GM19455 (cell line): ENCODE measurements around the gene EDNRA.
A peak's percentile ranks its signal among the peaks of the same experiment; 100 is the strongest.

ENCODE experiments used
- ATAC-seq: cut with Tn5 transposase; IDR thresholded peaks from one replicate; pipeline ENCODE4 v1.9.1; 2021; ENCODE audit not compliant: unreplicated experiment

EDNRA gene

DNA sequence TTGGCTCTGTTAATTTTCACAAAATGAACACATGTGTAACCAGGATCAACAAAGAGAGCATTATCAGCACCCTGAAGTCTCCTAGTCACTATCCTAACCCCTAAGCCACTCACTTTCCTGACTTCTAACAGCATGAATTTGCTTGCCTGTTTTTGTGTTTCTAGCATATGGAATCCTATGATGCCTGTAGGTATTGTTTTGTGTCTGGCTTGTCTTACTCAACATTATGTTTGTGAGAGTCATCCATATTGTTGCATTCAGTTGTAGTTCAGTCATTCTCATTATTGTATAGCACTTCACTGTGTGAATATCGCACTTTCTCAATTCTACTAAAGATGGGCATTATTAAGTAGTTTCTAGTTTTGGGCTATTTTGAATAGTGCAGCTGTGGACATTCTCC lies 15.6 kb downstream of the EDNRA start:
- no peak for ATAC-seq

DNA sequence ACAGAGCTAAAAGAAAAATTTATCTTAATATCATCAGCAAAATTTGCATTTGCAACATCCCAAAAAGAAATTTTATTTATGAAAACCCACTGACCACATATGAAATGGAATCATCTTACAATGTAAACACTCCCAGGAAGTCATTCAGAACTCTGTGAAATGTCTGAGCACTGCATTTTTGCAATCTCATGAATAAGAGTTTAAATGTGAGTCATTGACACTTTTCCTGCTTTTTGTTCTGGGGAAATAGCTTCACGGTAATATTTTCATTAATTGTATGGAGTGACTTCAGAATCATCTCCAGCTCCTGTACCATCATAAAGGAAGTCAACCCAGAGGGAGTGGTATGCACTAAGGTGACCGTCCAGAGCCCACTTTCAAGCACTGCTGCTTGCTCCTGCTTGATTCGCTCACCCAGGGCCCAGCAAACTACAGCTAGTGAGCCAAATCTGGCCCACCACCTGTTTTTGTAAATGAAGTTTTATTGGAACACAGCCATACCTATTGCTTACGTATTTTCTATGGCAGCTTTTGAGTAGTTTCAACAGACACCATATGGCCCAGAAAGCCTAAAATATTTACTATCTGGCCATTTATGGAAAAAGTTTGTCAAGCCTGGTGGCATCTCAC lies 17.2 kb downstream of the EDNRA start:
- no peak for ATAC-seq

DNA sequence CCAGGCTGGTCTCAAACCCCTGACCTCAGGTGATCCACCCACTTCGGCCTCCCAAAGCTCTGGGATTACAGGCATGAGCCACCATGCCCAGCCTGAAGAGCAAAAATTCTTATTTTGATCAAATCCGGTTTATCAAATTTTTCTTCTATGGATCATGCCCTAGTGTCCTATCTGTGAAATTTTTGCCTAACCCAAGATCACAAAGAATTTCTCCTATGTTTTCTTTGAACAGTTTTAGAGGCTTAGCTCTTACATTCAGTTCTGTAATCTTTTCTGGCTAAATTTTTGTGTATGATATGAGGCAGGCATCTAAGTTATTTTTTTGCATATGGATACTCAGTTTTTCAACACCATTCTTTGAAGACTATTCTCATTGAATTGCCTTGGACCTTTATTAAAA lies 27.4 kb downstream of the EDNRA start:
- no peak for ATAC-seq

DNA sequence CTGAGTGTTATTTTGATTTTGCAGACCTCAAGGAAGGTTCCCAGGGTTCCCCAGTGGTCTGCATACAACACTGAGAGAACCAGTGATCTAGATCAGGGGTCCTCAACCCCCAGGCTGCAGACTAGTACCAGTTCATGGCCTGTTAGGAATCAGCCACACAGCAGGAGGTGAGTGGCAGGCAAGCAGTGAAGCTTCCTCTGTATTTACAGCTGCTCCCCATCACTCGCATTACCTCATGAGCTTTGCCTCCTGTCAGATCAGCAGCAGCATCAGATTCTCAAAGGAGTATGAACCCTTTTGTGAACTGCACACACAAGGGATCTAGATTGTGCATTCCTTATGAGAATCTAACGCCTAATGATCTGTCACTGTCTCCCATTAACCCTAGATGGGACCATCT lies 28.5 kb downstream of the EDNRA start:
- ATAC-seq, result no peak

DNA sequence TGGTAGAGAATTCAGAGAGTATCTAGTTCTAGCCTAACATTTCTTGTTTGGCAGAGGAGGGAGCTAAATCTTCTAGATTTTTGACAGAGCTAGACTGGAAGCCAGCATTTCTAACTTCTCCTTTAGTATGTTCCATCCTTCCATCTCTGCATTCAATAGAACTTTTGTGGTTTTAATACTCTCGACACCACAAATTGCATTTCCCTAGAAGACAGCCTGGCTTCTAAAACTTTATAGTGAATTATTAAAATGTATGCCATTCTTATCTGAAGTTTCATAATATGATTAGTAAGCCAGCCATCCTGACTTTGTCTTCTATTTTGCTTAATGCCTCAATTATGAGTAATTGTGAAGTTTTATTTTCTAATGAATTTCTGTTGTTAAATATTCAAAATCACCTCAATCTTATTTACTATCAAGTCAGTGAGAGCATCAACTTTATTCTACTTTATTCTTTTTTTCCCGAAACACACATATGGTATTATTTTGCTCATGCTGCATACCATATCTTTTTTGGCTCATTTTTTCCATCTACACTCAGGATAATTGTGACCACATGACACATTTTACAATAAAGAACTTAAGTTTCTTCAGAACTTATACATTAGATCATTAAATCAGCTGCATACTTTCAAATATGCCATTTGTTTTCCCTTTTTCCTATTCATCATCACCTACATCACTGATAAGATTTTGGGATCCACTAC lies 30.2 kb downstream of the EDNRA start:
- no peak for ATAC-seq

DNA sequence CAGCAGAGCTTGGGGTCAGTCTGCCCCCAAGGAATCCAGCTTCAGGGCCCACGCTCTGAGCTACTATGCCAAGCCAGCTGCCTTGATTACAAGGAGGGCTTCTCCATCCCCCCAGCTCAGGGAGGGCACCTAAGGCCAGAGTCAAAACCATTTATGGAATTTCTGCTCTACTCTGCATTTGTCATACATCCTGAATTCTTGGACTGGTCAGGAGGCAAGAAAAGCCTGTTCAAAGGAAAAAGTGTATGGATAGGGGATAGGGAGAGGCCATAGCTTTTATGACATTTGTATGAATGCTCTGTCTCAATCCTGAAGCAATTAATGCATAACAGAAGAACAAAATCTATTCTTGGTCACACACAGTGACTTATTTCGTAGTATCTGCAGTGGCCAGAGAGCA lies 32.2 kb downstream of the EDNRA start:
- no peak for ATAC-seq

DNA sequence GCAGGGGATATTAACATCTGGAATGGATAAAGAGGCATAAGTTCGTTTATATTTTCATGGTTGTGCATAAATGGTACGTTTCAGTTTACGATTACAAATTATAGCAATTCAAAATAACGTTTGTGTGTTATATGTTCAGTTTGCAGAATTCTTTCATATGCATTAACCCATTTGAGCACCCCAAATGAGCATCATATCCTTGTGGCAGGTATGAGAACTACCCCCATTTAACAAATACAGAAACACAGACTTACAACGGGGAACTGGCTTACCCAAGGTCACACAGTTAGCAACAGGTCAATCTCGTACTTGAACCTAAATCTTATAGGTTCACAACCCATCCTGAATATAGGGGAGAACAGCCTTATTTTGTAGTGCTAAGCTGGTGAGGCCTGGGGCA lies 33.1 kb downstream of the EDNRA start:
- ATAC-seq, result no peak

DNA sequence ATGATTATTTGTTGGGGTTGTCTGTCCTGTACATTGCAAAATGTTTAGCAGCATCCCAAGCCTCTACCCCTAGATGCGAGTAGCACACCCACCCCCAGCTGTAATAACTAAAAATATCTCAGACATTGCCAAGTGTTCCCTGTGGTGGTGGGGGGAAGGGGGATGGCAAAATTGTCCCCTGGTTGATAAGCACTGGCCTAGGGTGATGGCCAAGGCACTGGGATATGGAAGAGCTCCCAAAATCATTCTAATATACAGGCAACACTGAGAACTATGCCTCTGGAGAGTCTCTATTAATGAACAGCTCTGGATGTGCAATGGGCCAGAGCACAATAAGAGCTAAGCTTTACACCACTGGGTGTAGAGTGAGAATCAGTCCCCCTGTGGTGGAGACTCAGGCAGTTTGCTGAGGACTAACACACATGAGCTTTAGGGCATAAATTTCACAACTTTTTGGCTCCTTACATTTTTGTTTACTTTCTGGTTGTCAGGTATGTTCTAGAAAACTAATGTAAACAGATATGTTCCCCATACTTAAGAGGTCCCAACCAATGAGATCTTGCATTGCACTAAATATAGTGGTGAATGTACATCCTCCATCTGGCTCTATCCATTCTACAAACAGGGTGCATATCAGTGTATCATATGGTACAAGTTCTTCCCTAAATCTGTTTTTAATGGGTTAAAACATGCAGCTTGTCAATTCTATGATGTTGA lies 34.5 kb downstream of the EDNRA start:
- no peak for ATAC-seq

DNA sequence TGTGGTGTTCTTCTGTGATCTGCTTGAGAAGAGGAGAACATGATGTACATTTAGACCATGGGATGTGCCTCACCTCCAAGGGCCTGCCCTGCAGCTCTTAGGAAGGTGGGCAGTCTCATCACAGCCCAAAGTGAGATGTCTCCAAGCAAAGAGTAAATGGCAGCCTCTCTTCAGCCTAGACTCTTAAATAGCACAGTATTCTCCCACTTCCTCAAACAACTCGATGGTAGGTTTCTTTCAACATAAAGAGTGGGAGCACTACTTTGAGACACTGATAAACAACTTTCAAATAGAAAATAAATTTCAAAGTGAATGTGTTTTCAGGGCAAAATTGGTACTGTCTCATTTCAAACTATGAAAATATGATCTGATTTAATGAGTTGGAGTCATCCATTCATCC lies 35.2 kb downstream of the EDNRA start:
- no peak for ATAC-seq

DNA sequence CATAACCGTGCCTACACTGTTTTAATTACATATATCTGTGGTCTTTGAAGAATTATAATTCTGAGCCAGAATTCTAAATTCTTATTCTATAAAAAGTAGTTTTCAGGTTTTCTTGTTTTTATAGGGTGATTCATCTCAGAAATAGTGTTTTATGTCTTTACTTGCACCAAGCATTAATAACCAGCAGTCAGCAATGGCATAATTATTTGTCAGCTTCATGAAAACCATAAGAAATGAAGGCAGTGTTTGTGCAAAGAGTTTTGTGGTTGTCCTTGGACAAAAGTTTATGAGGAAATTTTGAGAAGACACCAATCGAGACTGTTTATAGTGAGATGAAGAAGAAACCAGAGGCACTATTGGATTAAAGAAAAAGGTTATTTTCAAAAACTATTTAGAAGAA lies 37.2 kb downstream of the EDNRA start:
- ATAC-seq, result no peak

DNA sequence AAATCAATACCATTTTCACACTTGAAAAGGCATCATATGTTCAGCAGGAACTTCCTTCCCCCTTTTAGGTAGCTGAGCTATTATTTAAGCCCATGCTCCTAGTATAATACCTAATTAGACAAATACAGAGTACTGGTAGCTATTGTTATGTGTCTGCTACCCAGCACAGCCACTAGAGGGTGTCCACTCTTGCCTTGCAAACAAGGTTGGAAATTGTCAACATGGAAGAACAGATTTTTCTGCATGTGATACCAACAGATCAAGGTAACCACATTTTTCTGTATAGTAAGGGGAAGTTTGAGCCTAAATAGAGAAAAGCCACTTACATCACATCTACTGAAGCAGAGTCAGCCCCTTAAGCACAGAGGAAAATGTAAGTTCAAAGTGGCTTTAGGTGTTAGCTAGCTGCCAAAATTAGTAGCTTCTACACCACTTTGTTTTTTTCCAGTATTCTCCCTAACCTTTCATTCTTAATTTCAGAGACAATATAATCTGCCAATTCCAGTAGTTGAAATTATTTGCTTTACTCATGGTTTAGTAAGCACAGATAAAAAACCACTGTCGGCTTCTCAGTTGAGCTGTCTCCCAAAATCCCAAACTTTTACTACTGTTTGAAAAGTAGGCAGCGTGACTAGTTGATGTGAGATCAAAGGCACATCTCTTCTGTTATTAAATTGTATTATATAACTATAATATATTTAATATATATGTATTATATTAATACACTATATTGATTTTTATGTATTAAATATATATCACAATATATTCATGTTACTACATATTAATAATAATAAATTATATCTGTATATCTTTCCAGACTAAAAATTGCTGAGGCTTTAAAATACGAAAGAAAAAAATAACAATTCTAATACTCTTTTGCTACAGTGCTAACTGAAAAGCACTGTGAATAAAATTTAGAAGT lies 38.2 kb downstream of the EDNRA start:
- ATAC-seq, result peak; percentile 84

DNA sequence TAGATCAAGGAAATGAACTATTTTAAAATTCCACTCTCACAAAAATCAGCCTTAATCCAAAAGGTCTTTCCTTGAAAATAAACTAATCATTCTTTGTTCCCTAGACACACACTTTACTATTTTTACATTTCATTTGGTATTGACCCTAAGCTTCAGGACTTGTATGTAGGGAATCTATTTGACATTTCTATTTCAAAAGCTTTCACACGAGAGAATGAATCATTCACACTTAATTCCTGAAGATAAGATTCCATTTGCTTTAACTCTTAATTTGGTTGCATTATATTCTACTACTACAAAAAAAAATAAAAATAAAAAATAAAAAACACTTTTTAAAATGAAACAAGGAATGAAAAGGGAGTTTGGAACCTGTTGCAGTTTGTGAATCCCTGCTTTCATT lies 43.7 kb downstream of the EDNRA start:
- ATAC-seq, result no peak

DNA sequence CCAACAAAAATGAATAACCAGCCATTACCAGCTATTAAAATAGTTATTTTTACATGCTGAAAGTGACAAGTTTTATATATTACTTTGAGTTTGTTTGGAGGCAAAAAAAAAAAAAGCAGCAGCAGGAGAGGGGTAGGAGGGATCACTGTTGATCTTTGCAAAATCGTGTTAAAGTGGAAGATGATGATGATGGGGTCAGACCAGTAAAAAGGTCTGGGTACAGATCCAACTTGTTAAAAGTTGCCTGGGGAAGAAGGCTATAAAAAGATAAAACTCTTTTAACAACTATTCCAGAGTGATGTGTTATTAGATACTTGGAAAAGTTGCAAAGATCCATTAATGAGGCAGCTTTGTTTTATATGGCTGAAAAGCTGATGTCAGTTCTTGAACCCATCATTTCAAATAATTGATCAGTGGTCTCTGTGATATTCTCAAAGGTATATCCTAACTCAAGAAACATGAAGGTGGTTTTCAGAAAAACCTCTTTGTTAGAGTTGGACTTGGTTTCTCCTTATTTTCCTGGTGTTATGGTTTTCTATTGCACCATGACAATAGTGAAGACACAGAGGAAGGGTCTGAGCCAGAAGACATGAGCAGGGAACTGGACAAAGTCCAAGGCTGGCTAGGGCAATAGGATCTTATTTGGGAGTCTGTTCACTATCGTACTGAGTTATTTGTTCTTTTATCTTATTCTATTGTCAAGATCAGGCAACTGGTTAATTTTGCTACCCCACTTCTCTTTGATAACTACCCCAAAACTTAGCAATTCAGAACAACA lies 44.8 kb downstream of the EDNRA start:
- ATAC-seq, result no peak

DNA sequence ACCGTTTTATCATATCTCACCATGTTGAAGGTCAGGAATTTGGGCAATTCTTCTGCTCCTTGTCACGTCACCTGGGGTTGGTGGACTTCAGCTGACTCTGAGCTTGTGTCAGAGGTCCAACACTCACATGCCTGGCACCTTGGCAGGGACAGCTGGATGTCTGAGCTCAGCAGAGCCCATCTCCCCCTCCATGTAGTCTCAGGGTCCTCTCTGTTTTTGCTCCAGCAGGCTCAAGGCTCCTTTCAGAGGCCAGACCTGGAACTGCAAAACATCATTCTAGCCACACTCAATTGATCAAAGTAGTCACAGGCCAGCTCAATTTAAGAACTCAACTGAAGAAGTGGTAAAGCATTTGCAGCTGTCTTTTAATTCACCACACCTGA lies 45.4 kb downstream of the EDNRA start:
- ATAC-seq, result no peak

DNA sequence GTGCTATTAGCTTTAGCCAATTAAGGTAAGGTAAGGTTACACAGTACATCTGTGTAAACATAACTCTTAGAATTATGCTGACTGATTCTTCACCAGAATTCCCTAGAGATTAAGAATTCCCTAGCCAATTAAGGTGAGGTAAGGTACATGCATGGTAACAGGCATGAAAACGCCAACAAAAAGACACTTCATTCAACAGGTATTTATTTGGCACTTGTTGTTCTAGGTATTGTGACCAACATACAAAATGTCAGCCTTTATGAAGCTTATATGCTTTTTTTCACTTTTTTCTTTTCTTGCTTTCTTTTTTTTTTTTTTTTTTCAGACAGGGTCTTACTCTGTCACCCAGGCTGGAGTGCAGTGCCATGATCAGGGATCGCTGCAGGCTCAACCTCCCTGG lies 47.2 kb downstream of the EDNRA start:
- no peak for ATAC-seq

DNA sequence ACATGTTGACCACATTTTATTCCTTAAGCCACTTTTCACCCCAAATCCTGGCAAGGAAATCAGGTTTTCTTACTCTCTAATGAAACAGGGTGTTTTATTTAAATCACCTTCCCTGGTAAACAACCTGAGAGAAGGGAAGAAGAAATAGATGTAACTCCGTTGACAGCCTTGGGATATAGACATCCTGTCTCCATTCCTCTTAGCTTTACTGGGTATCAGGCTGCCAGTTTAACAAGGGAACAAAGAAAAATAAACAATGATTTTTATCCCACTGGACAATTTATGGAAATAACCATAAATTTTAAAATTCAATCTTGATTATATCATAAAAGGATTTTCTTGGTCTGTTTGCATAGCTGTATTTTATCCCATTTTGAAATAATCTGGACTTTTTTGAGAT lies 49.2 kb downstream of the EDNRA start:
- ATAC-seq, result no peak

DNA sequence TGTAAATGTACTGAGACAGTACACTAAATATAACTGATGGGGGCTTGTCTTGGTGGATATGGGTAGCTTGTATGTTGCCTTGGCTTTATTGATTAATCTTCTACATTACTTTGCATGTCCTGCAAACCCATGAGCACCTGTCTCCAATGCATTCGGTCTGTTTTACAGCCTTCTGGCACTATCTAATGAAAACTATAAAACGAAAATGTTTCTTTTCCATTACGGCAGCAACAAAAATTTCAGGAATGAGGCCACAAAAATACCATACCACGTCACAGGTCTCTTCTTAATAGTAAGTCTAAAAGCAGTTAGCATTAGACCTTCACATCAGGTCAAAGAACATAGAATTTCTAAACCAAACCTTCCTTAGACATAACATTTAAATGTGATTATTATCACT lies 49.8 kb downstream of the EDNRA start:
- ATAC-seq, result no peak

DNA sequence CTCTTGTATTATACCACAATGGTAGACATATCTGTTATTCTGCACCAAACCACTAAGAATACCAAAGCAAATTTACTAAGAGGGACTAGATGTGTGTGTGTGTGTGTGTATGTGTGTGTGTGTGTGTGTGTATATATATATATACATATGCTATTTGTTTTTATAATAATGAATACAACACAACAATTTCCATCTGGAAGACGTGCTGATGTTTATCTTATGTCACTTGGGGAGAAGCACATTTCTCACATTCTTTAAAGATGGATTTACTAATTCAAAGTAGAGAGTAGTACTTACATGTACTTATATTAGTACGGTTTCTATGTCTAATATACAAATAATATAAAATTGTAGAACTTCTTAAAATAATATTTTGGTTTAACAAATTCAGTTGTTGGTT lies 52.0 kb downstream of the EDNRA start:
- ATAC-seq, result no peak

DNA sequence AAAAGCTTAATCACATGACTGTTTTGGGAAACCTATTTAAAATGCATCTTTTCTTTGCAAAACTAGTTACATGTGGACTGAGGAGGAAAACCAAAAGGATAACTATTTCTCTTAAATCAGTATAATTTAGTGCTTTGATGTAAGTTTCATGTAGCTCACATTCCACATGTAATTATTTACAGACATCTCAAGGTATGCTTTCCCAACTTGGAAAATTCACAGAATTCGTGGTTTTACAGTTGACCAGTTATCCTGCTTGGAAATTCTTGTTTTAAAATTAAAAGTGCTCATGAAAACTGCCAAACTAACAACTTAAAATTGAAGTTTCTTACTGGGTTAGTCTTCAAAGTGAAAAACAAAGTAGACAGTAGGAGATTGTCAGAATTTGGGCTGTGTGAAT lies 52.4 kb downstream of the EDNRA start:
- no peak for ATAC-seq

DNA sequence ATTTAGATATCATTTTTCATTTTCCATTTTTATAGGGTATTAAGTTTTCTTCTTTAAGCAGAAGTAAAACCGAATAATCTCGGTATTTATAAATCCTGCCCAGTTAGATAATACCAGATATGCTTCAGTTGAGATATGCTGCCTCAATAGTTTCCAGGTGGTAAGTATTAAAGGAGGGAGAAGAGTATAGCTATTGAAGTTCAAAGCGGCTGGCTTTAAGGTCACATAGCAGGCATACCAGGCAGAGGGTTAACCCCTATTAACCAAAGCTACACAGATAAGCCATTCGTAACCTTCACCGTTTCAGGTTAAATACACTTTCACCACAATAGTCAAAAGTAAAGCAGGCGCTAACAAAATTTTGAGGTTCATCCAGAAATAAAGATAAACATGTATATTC lies 54.2 kb downstream of the EDNRA start:
- no peak for ATAC-seq

DNA sequence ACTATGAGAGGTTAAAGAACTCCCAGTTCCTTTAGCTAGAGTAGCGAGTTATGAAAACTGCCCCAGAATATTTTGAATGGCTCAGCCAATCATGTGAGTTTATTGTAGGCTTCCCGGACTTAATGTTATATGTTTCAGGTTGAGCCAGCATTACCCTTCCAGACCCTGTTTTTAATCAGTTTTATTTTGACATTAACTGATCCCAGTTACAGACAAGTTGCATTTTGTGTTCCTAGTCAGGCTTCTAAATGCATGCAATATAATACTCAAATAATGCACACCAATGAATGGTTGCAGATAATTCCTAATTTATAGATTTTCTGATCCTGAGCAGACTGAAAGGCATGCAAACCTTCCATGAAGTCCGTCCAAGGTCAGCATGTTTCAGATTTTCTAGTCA lies 57.8 kb downstream of the EDNRA start:
- no peak for ATAC-seq
